Thyroid gland (tissue), 4 donors: ENCODE data around the gene ANXA8.

Experiments
- CTCF ChIP-seq, 6 experiments: fragments of 200-600 bp in 3 of 6; fragments of 450-650 bp in 3 of 6; sonication (generic) in 3 of 6; IDR thresholded peaks; one replicate each; pipeline ENCODE4 v1.5.1; 2016 to 2019; ENCODE audit warnings: antibody characterized with exemption in 6 of 6, mild to moderate bottlenecking in 2 of 6, inconsistent platforms in 1 of 6, moderate library complexity in 1 of 6
- POLR2A ChIP-seq, 2 donors: fragments of 450-650 bp; IDR thresholded peaks; one replicate each; pipeline ENCODE4 v1.6.1; 2017; ENCODE audit warnings: antibody characterized with exemption in 2 of 2, mild to moderate bottlenecking in 2 of 2, moderate library complexity in 1 of 2

GRCh38 chr10:47418321-47418720 is 65.6 kb downstream of the ANXA8 start:
- TF ChIP-seq CTCF (IDR thresholded peaks at IDR 0.05) (no peak), POLR2A (IDR thresholded peaks at IDR 0.05) (no peak)
